ENCODE results near the gene ZSWIM7. TPM values are rescaled to one million over a fixed set of nuclear protein-coding genes. Genes with fewer than 3 reads are reported as not detected.

ZSWIM7 gene
- total and polyA plus RNA-seq, 2 of the 4 experiments (the other 2 are of a cell fraction): 6.8 to 12.1 TPM

DNA sequence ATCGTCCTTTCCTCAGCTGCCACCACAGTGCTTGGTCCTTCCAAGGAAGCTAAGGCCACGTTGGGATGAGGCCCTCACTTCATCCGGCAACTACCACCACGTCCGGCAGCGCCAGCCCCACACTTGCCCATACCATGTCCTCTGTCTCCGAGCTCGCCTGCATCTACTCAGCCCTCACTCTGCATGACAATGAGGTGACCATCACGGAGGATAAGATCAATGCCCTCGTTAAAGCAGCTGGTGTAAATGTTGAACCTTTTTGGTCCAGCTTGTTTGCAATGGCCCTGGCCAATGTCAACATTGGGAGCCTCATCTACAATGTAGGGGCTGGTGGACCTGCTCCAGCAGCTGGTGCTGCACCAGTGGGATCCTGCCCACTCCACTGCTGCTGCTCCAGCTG lies 45.0 kb upstream of the ZSWIM7 start:
- 81% methylated on average over 5 of the region's 10 CpGs; no CpG with 5 or more reads in 1 of the 2 experiments for WGBS, 2 experiments (ENCODE audit: extremely low coverage in 2 of 2, insufficient read length in 1 of 2)
- peaks cover 3% of the 10 kb centered on the region; the same call in 1 of the 2 replicates for H4K20me1 ChIP-seq (ENCODE audit: insufficient read depth, low read length)
- peaks cover 12% of the 10 kb centered on the region for H3K9me1 ChIP-seq (ENCODE audit: insufficient read depth, low read length)
- TF ChIP-seq, protein P1, sequence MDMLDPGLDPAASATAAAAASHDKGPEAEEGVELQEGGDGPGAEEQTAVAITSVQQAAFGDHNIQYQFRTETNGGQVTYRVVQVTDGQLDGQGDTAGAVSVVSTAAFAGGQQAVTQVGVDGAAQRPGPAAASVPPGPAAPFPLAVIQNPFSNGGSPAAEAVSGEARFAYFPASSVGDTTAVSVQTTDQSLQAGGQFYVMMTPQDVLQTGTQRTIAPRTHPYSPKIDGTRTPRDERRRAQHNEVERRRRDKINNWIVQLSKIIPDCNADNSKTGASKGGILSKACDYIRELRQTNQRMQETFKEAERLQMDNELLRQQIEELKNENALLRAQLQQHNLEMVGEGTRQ (IDR thresholded peaks at IDR 0.05; ENCODE audit: low read depth, low read length): no peak
- TF ChIP-seq POLR2A (IDR thresholded peaks at IDR 0.05; ENCODE audit: low read depth, low read length) (no peak), CEBPB (IDR thresholded peaks at IDR 0.05; ENCODE audit: low read depth, low read length) (no peak), RCOR1 (IDR thresholded peaks at IDR 0.05; ENCODE audit: insufficient replicate concordance, low read length) (no peak), NFE2L2 (IDR thresholded peaks at IDR 0.05; ENCODE audit: low read depth, low read length) (no peak), RAD21 (IDR thresholded peaks at IDR 0.05; ENCODE audit: low read length) (no peak), MXI1 (IDR thresholded peaks at IDR 0.05; ENCODE audit: borderline replicate concordance, low read depth, low read length) (no peak), SMC3 (IDR thresholded peaks at IDR 0.05; ENCODE audit: low read depth, low read length) (no peak), CHD1 (IDR thresholded peaks at IDR 0.05; ENCODE audit: low read depth, low read length) (no peak), FOS (IDR thresholded peaks at IDR 0.05; ENCODE audit: low read depth, low read length) (no peak), RFX5 (IDR thresholded peaks at IDR 0.05; ENCODE audit: low read depth, low read length) (no peak), BHLHE40 (IDR thresholded peaks at IDR 0.05; ENCODE audit: low read depth, low read length) (no peak), MAZ (IDR thresholded peaks at IDR 0.05; ENCODE audit: borderline replicate concordance, low read depth, low read length) (no peak), MAFK (IDR thresholded peaks at IDR 0.05; ENCODE audit: low read depth, low read length) (no peak)
- TF ChIP-seq, protein P2, sequence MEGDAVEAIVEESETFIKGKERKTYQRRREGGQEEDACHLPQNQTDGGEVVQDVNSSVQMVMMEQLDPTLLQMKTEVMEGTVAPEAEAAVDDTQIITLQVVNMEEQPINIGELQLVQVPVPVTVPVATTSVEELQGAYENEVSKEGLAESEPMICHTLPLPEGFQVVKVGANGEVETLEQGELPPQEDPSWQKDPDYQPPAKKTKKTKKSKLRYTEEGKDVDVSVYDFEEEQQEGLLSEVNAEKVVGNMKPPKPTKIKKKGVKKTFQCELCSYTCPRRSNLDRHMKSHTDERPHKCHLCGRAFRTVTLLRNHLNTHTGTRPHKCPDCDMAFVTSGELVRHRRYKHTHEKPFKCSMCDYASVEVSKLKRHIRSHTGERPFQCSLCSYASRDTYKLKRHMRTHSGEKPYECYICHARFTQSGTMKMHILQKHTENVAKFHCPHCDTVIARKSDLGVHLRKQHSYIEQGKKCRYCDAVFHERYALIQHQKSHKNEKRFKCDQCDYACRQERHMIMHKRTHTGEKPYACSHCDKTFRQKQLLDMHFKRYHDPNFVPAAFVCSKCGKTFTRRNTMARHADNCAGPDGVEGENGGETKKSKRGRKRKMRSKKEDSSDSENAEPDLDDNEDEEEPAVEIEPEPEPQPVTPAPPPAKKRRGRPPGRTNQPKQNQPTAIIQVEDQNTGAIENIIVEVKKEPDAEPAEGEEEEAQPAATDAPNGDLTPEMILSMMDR (conservative IDR thresholded peaks at IDR 0.05; ENCODE audit: low read depth, low read length): no peak
- TF ChIP-seq, protein P3, sequence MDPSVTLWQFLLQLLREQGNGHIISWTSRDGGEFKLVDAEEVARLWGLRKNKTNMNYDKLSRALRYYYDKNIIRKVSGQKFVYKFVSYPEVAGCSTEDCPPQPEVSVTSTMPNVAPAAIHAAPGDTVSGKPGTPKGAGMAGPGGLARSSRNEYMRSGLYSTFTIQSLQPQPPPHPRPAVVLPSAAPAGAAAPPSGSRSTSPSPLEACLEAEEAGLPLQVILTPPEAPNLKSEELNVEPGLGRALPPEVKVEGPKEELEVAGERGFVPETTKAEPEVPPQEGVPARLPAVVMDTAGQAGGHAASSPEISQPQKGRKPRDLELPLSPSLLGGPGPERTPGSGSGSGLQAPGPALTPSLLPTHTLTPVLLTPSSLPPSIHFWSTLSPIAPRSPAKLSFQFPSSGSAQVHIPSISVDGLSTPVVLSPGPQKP (IDR thresholded peaks at IDR 0.05; ENCODE audit: borderline replicate concordance, low read depth, low read length): no peak
- no peak for DNase-seq
- H3K9ac ChIP-seq (ENCODE audit: low read depth, low read length): no peak overlapping the region
- no peak overlapping the region; the same call in 1 of the 2 replicates for H3K4ac ChIP-seq (ENCODE audit: low read depth, low read length)
- no peak overlapping the region for H4K91ac ChIP-seq (ENCODE audit: insufficient read depth, low read depth, low read length)
- H4K5ac ChIP-seq (ENCODE audit: low read depth, low read length): no peak overlapping the region
- H3K27ac ChIP-seq (ENCODE audit: insufficient read depth, low read length): no peak overlapping the region
- no peaks in the 10 kb centered on the region for H3K4me1 ChIP-seq (ENCODE audit: control insufficient read depth, insufficient read depth, low read length)
- no peak overlapping the region for H2BK5ac ChIP-seq (ENCODE audit: low read depth, low read length, poor library complexity, severe bottlenecking)
- peak overlapping the region; percentile 15; the same call in 1 of the 2 replicates for H3K23ac ChIP-seq (ENCODE audit: low read depth, low read length)
- H2AFZ ChIP-seq (replicated peaks; ENCODE audit: low read length, poor library complexity): no peak overlapping the region
- intact Hi-C loops (cut with micrococcal nuclease) (no loop called here), dilution Hi-C loops (cut with HindIII; ENCODE audit: low sequenced_read_pairs, unreplicated experiment) (no loop called here), in situ Hi-C loops (cut with MboI; ENCODE audit: low sequenced_read_pairs) (no loop called here)
- H3K79me1 ChIP-seq (ENCODE audit: low read depth in 1 of 2, low read length in 2 of 2): peaks cover 28 to 54% of the 10 kb centered on the region in 2 experiments
- no peak overlapping the region for H3K18ac ChIP-seq (ENCODE audit: low read depth, low read length)
- no peak overlapping the region for H4K8ac ChIP-seq (ENCODE audit: low read depth in 2 of 2, low read length in 2 of 2)
- H3K36me3 ChIP-seq (ENCODE audit: control insufficient read depth, insufficient read depth, low read length): peaks cover 39% of the 10 kb centered on the region
- no peak overlapping the region for H3K4me2 ChIP-seq (ENCODE audit: low read depth, low read length)
- no peaks in the 10 kb centered on the region for H3K9me3 ChIP-seq (ENCODE audit: control insufficient read depth, insufficient read depth, low read length)
- ATAC-seq (ENCODE audit: low read depth): no peak
- no peak overlapping the region for H2AK9ac ChIP-seq (replicated peaks; ENCODE audit: low read depth, low read length, poor library complexity)
- ChIA-PET CTCF (no interaction called here), POLR2A (ENCODE audit: unreplicated experiment) (no interaction called here)
- no peak overlapping the region for H2BK20ac ChIP-seq (ENCODE audit: low read depth, low read length)
- H3K4me3 ChIP-seq (ENCODE audit: insufficient read depth, low read depth, low read length): no peak overlapping the region
- no peaks in the 10 kb centered on the region for H3K27me3 ChIP-seq (ENCODE audit: control insufficient read depth, insufficient read depth, low read length)
- no peak overlapping the region for H3K14ac ChIP-seq (replicated peaks; ENCODE audit: low read depth, low read length)
- BruUV-seq (replicated peaks): no TSS peak
- H2BK15ac ChIP-seq (ENCODE audit: low read depth, low read length): no peak overlapping the region
- H2BK120ac ChIP-seq (ENCODE audit: low read depth, low read length): no peak overlapping the region
- H3K56ac ChIP-seq (ENCODE audit: extremely low read depth, insufficient read depth, low read length): no peak overlapping the region
- no peak overlapping the region for H2AK5ac ChIP-seq (ENCODE audit: low read depth, low read length)

Data from IMR-90 (cell line).